ENCODE measurements around the gene RUVBL2. TPM values are rescaled to one million over a fixed set of nuclear protein-coding genes. Genes with fewer than 3 reads are reported as not detected.
"Not testable (repeated sequence)": the region's sequence is repeated elsewhere in the genome, so short reads cannot be mapped to it uniquely, and the experiment has no call there.

The RUVBL2 gene
- total RNA-seq, 1 experiment from 2014 or later = 227 TPM

GRCh38 chr19:49031642-49032301, 38.1 kb downstream of the RUVBL2 start, which contains the start of gene CGB2:
Gene CGB2 (plus strand): TSS chr19:49031890. CDS start chr19:49032096, 206 bp downstream.
- DNase-seq (ENCODE audit: low spot score) = peak; percentile 62
- peak; percentile 63 for TF ChIP-seq CTCF (conservative IDR thresholded peaks at IDR 0.05; ENCODE audit: low read depth, low read length)
- intact Hi-C loops (cut with micrococcal nuclease; ENCODE audit: unreplicated experiment); BruUV-seq (replicated peaks); H3K4me3 ChIP-seq (ENCODE audit: low read depth, low read length, poor library complexity, severe bottlenecking); H3K4me1 ChIP-seq (ENCODE audit: insufficient read depth, low read length, poor library complexity, severe bottlenecking); H3K9me3 ChIP-seq (ENCODE audit: low read depth, low read length, poor library complexity, severe bottlenecking); H3K27me3 ChIP-seq (replicated peaks; ENCODE audit: insufficient read depth, low read depth, low read length, poor library complexity); POLR2A ChIA-PET (ENCODE audit: low non-redundant PET); H3K27ac ChIP-seq (ENCODE audit: low read depth, low read length, poor library complexity, severe bottlenecking); H3K36me3 ChIP-seq (ENCODE audit: insufficient read depth, low read length, poor library complexity, severe bottlenecking): not testable (repeated sequence)
- CTCF ChIA-PET = interaction anchor here (0.6 kb wide), 1 partner anchor 53 kb away, joined by 3 read pairs; no protein-coding TSS in a partner anchor

DNA sequence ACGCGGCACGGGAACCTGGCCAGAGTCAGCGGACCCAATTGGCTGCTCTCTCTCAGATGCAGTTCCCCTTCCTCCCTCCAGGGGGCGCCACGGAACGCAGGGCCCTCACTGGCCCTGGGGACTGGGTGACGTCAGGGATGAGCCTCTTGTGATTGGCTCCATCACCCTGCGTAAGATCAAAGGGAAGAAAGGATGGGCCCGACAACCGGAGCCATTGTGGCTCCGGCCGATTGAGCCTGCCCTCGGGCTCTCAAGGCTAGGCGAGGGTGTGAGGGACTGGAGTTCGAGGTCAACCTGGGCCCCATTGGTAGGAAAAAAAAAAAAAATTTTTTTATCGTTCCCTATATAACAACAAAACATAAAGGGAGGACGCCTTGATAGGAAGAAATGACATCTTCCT, 43.1 kb downstream of the RUVBL2 start, which contains the start of gene CGB1:
CGB1 (minus strand) TSS at position 81 of the 400 bp plus-strand sequence. CDS start 184 bp downstream, outside the sequence.
- TF ChIP-seq CTCF (conservative IDR thresholded peaks at IDR 0.05; ENCODE audit: low read depth, low read length) = peak; percentile 71
- CTCF ChIA-PET; H3K4me1 ChIP-seq (ENCODE audit: insufficient read depth, low read length, poor library complexity, severe bottlenecking); H3K36me3 ChIP-seq (ENCODE audit: insufficient read depth, low read length, poor library complexity, severe bottlenecking); H3K27ac ChIP-seq (ENCODE audit: low read depth, low read length, poor library complexity, severe bottlenecking); H3K27me3 ChIP-seq (replicated peaks; ENCODE audit: insufficient read depth, low read depth, low read length, poor library complexity); POLR2A ChIA-PET (ENCODE audit: low non-redundant PET); H3K9me3 ChIP-seq (ENCODE audit: low read depth, low read length, poor library complexity, severe bottlenecking); H3K4me3 ChIP-seq (ENCODE audit: low read depth, low read length, poor library complexity, severe bottlenecking); BruUV-seq (replicated peaks); intact Hi-C loops (cut with micrococcal nuclease; ENCODE audit: unreplicated experiment): not testable (repeated sequence)
- peak; percentile 63 for DNase-seq (ENCODE audit: low spot score)

GRCh38 chr19:49038111-49038510, 44.4 kb downstream of the RUVBL2 start:
- H3K27me3 ChIP-seq (replicated peaks; ENCODE audit: insufficient read depth, low read depth, low read length, poor library complexity); H3K4me3 ChIP-seq (ENCODE audit: low read depth, low read length, poor library complexity, severe bottlenecking); H3K36me3 ChIP-seq (ENCODE audit: insufficient read depth, low read length, poor library complexity, severe bottlenecking); POLR2A ChIA-PET (ENCODE audit: low non-redundant PET); BruUV-seq (replicated peaks); H3K27ac ChIP-seq (ENCODE audit: low read depth, low read length, poor library complexity, severe bottlenecking); H3K4me1 ChIP-seq (ENCODE audit: insufficient read depth, low read length, poor library complexity, severe bottlenecking); CTCF ChIA-PET; DNase-seq (ENCODE audit: low spot score); intact Hi-C loops (cut with micrococcal nuclease; ENCODE audit: unreplicated experiment); H3K9me3 ChIP-seq (ENCODE audit: low read depth, low read length, poor library complexity, severe bottlenecking): not testable (repeated sequence)

DNA sequence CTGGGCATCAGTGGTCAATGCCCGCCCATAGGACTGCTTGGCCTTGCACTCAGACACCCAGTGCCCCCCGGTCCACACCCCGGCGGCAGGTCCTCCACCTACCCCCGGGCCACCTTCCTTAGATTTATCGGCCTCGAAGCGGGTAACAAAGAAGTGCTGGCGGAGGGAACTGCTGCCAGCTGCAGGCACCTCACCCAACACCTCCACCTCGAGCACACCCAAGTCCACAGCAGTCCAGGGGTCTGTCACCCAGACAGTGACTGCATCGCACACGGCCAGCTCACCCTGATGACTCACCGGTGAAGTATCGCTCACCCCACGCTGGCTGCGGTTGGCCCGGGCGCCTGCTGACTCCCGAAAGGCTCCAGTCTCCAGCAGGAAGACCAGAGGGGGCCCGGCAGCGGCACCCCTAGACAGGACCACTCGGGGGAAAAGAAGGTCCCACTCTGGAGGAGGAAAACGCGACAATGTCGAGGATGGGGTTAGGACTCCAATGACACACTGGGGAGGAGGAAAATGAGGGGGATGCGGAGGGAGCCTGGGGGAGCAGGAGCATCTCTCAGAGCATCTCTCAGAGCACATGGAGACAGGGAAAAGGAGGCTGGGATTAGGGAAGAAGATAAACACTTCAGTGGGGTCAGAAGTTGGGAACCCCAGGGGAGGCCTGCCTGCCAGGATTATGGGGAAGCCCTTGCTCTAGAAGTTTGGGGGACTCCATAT, 45.0 kb downstream of the RUVBL2 start:
- BruUV-seq (replicated peaks); intact Hi-C loops (cut with micrococcal nuclease; ENCODE audit: unreplicated experiment); CTCF ChIA-PET; H3K4me1 ChIP-seq (ENCODE audit: insufficient read depth, low read length, poor library complexity, severe bottlenecking); DNase-seq (ENCODE audit: low spot score); H3K36me3 ChIP-seq (ENCODE audit: insufficient read depth, low read length, poor library complexity, severe bottlenecking); H3K9me3 ChIP-seq (ENCODE audit: low read depth, low read length, poor library complexity, severe bottlenecking); H3K27ac ChIP-seq (ENCODE audit: low read depth, low read length, poor library complexity, severe bottlenecking); H3K4me3 ChIP-seq (ENCODE audit: low read depth, low read length, poor library complexity, severe bottlenecking); H3K27me3 ChIP-seq (replicated peaks; ENCODE audit: insufficient read depth, low read depth, low read length, poor library complexity); POLR2A ChIA-PET (ENCODE audit: low non-redundant PET): not testable (repeated sequence)

DNA sequence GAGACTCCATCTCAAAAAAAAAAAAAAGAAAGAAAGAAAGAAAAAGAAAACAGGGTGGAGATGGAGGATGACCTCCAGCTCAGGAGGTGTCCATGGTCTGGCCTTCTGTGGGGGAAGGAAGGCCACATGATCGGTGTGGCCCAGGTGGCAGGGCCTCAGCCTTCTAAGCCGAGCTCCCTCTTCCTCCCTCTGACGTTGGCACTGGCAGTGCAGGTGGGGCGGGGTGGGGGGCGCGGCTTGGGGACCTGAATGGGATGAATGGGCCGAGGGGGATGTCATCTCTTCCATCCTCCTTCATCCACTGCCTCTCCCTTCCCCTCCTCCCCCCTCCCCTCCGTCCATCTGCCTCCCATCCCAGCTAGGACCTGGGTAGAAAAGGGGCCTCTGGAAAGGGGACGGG, 46.0 kb downstream of the RUVBL2 start:
- H3K4me1 ChIP-seq (ENCODE audit: insufficient read depth, low read length, poor library complexity, severe bottlenecking); DNase-seq (ENCODE audit: low spot score); intact Hi-C loops (cut with micrococcal nuclease; ENCODE audit: unreplicated experiment); H3K27ac ChIP-seq (ENCODE audit: low read depth, low read length, poor library complexity, severe bottlenecking); H3K4me3 ChIP-seq (ENCODE audit: low read depth, low read length, poor library complexity, severe bottlenecking); H3K36me3 ChIP-seq (ENCODE audit: insufficient read depth, low read length, poor library complexity, severe bottlenecking); H3K9me3 ChIP-seq (ENCODE audit: low read depth, low read length, poor library complexity, severe bottlenecking); H3K27me3 ChIP-seq (replicated peaks; ENCODE audit: insufficient read depth, low read depth, low read length, poor library complexity); BruUV-seq (replicated peaks): not testable (repeated sequence)
- ChIA-PET CTCF (interaction anchor here (0.7 kb wide), 1 partner anchor 43 kb away, joined by 3 read pairs; no protein-coding TSS in a partner anchor), POLR2A (ENCODE audit: low non-redundant PET) (interaction anchor here (0.6 kb wide), 1 partner anchor 14 kb away, joined by 4 read pairs; no protein-coding TSS in a partner anchor)
